WTC11 (cell line): ENCODE data around the gene SLC39A3. TPM values are rescaled to one million over a fixed set of nuclear protein-coding genes. Genes with fewer than 3 reads are reported as not detected.
A peak's percentile ranks its signal among the peaks of the same experiment; 100 is the strongest.

Source experiments
- CREB1 ChIP-seq: sonication (generic); formaldehyde crosslinking; IDR thresholded peaks from 2 replicates; pipeline ENCODE4 v1.8.0; 2023; ENCODE audit warnings: mild to moderate bottlenecking, missing genetic modification reagents
- ERG ChIP-seq: fragments of 250-450 bp; sonication (Bioruptor Pico); IDR thresholded peaks from 2 replicates; pipeline ENCODE4 v1.8.0; 2021; ENCODE audit warnings: mild to moderate bottlenecking
- FOXJ3 ChIP-seq: sonication (generic); formaldehyde crosslinking; IDR thresholded peaks from 2 replicates; pipeline ENCODE4 v1.9.0; 2021; ENCODE audit warnings: missing genetic modification reagents, mild to moderate bottlenecking, borderline replicate concordance
- NR1H2 ChIP-seq: sonication (generic); formaldehyde crosslinking; IDR thresholded peaks from 2 replicates; pipeline ENCODE4 v1.9.0; 2021; ENCODE audit warnings: mild to moderate bottlenecking, moderate library complexity, missing genetic modification reagents
- RELA ChIP-seq: sonication (generic); formaldehyde crosslinking; IDR thresholded peaks from 2 replicates; pipeline ENCODE4 v1.8.1; 2022; ENCODE audit warnings: missing genetic modification reagents, mild to moderate bottlenecking, borderline replicate concordance
- SMAD4 ChIP-seq: sonication (generic); formaldehyde crosslinking; IDR thresholded peaks from 2 replicates; pipeline ENCODE4 v1.8.0; 2022; ENCODE audit warnings: mild to moderate bottlenecking, missing genetic modification reagents
- STAT6 ChIP-seq: sonication (generic); formaldehyde crosslinking; conservative IDR thresholded peaks from 2 replicates; pipeline ENCODE4 v1.8.1; 2023; ENCODE audit warnings: mild to moderate bottlenecking, low read depth, missing genetic modification reagents, moderate library complexity
- USF1 ChIP-seq: sonication (generic); formaldehyde crosslinking; IDR thresholded peaks from 2 replicates; pipeline ENCODE4 v1.8.0; 2022; ENCODE audit warnings: mild to moderate bottlenecking, missing genetic modification reagents
- ZBTB21 ChIP-seq: sonication (generic); formaldehyde crosslinking; IDR thresholded peaks from 2 replicates; pipeline ENCODE4 v1.8.1; 2023; ENCODE audit warnings: mild to moderate bottlenecking, missing genetic modification reagents, borderline replicate concordance
- ZNF121 ChIP-seq: sonication (generic); formaldehyde crosslinking; IDR thresholded peaks from 2 replicates; pipeline ENCODE4 v1.8.0; 2023; ENCODE audit warnings: missing genetic modification reagents
- ZNF263 ChIP-seq: sonication (generic); formaldehyde crosslinking; IDR thresholded peaks from 2 replicates; pipeline ENCODE4 v1.8.1; 2022; ENCODE audit warnings: low read depth, mild to moderate bottlenecking, moderate library complexity, missing genetic modification reagents
- ZNF281 ChIP-seq: sonication (generic); formaldehyde crosslinking; IDR thresholded peaks from 2 replicates; pipeline ENCODE4 v1.8.0; 2023; ENCODE audit warnings: mild to moderate bottlenecking, missing genetic modification reagents
- ZNF416 ChIP-seq: fragments of 250-450 bp; sonication (Bioruptor Pico); IDR thresholded peaks from 2 replicates; pipeline ENCODE4 v1.9.0; 2021; ENCODE audit warnings: mild to moderate bottlenecking, inconsistent platforms
- ZNF423 ChIP-seq: fragments of 250-450 bp; sonication (Bioruptor Pico); IDR thresholded peaks from 2 replicates; pipeline ENCODE4 v2.1.2; 2022; ENCODE audit warnings: mild to moderate bottlenecking, moderate library complexity
- ZNF671 ChIP-seq: fragments of 250-450 bp; sonication (Bioruptor Pico); IDR thresholded peaks from 2 replicates; pipeline ENCODE4 v1.8.0; 2021; ENCODE audit warnings: mild to moderate bottlenecking
- total RNA-seq: library from RNA; stranded (reverse); gene quantifications from 3 replicates; pipeline ENCODE4 v1.2.3, GENCODE V29; 2021
- TF ChIP-seq, protein P1 (sequence below): sonication (generic); formaldehyde crosslinking; IDR thresholded peaks from 2 replicates; pipeline ENCODE4 v1.8.1; 2023; ENCODE audit warnings: mild to moderate bottlenecking, missing genetic modification reagents, moderate library complexity
- TF ChIP-seq, protein P2 (sequence below): sonication (generic); formaldehyde crosslinking; IDR thresholded peaks from 2 replicates; pipeline ENCODE4 v1.8.0; 2022; ENCODE audit warnings: mild to moderate bottlenecking, missing genetic modification reagents
- TF ChIP-seq, protein P3 (sequence below): fragments of 250-450 bp; sonication (Bioruptor Pico); IDR thresholded peaks from 2 replicates; pipeline ENCODE4 v1.9.0; 2021; ENCODE audit warnings: mild to moderate bottlenecking
- TF ChIP-seq, protein P4 (sequence below): fragments of 250-450 bp; sonication (Bioruptor Pico); conservative IDR thresholded peaks from 2 replicates; pipeline ENCODE4 v1.9.0; 2021; ENCODE audit warnings: mild to moderate bottlenecking
- TF ChIP-seq, protein P5 (sequence below): fragments of 250-450 bp; sonication (Bioruptor Pico); IDR thresholded peaks from 2 replicates; pipeline ENCODE4 v1.9.0; 2021; ENCODE audit warnings: mild to moderate bottlenecking
- TF ChIP-seq, protein P6 (sequence below): sonication (generic); formaldehyde crosslinking; IDR thresholded peaks from 2 replicates; pipeline ENCODE4 v1.8.1; 2023; ENCODE audit warnings: mild to moderate bottlenecking, missing genetic modification reagents

SLC39A3 gene
- total RNA-seq, 1 experiment from 2014 or later = 38.0 TPM

DNA sequence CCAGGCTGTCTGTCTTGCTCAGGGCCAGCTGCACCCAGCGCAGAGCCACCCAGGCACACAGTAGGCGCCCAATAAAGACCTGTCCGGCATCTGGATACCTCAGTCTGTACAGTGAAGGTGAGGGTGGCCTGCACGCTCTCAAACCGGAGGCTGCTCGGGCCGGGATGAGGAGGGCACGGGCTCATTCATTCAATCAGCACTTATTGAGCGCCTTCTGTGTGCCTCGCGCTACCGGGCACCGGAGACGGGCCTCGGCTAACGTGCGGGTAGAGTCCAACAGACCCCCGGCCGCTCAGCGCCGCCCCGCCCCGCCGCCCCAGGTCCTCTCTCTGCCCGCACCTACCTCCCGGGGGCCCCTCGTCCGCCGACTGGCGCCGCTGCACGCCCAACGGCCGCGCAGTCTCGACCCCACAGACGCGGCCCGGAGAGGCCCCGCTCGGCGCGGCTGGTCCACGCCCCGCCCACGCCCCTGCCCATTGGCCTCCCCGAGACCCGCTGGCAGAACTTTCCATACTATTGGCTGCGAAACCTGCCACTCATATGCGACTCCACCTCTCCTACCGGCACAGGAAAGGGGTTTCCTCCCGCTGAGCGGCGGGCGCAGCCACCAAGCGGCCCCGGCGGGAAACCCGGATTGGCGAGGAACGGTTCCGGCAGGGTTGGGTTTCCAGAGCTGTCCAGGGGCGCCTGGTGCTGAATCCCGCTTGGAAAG, at the start of gene SLC39A3 (continued):
- TF ChIP-seq ZNF281 (CRISPR knock-in tag) = peak; percentile 96
- TF ChIP-seq USF1 (CRISPR knock-in tag) = peak; percentile 84
- TF ChIP-seq, protein P1, sequence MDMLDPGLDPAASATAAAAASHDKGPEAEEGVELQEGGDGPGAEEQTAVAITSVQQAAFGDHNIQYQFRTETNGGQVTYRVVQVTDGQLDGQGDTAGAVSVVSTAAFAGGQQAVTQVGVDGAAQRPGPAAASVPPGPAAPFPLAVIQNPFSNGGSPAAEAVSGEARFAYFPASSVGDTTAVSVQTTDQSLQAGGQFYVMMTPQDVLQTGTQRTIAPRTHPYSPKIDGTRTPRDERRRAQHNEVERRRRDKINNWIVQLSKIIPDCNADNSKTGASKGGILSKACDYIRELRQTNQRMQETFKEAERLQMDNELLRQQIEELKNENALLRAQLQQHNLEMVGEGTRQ (CRISPR knock-in tag) = peak; percentile 63; the same call in 1 of the 2 replicates
- TF ChIP-seq ZNF423 (CRISPR knock-in tag) = peak; percentile 48; the same call in 1 of the 2 replicates
- TF ChIP-seq, protein P2, sequence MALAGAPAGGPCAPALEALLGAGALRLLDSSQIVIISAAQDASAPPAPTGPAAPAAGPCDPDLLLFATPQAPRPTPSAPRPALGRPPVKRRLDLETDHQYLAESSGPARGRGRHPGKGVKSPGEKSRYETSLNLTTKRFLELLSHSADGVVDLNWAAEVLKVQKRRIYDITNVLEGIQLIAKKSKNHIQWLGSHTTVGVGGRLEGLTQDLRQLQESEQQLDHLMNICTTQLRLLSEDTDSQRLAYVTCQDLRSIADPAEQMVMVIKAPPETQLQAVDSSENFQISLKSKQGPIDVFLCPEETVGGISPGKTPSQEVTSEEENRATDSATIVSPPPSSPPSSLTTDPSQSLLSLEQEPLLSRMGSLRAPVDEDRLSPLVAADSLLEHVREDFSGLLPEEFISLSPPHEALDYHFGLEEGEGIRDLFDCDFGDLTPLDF = peak; percentile 94
- TF ChIP-seq, protein P3, sequence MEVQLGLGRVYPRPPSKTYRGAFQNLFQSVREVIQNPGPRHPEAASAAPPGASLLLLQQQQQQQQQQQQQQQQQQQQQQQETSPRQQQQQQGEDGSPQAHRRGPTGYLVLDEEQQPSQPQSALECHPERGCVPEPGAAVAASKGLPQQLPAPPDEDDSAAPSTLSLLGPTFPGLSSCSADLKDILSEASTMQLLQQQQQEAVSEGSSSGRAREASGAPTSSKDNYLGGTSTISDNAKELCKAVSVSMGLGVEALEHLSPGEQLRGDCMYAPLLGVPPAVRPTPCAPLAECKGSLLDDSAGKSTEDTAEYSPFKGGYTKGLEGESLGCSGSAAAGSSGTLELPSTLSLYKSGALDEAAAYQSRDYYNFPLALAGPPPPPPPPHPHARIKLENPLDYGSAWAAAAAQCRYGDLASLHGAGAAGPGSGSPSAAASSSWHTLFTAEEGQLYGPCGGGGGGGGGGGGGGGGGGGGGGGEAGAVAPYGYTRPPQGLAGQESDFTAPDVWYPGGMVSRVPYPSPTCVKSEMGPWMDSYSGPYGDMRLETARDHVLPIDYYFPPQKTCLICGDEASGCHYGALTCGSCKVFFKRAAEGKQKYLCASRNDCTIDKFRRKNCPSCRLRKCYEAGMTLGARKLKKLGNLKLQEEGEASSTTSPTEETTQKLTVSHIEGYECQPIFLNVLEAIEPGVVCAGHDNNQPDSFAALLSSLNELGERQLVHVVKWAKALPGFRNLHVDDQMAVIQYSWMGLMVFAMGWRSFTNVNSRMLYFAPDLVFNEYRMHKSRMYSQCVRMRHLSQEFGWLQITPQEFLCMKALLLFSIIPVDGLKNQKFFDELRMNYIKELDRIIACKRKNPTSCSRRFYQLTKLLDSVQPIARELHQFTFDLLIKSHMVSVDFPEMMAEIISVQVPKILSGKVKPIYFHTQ (CRISPR knock-in tag) = no peak
- 0 out of 2 replicates have a peak, but pooled peaks have one; percentile 11 for TF ChIP-seq ZNF121 (CRISPR knock-in tag)
- TF ChIP-seq, protein P4, sequence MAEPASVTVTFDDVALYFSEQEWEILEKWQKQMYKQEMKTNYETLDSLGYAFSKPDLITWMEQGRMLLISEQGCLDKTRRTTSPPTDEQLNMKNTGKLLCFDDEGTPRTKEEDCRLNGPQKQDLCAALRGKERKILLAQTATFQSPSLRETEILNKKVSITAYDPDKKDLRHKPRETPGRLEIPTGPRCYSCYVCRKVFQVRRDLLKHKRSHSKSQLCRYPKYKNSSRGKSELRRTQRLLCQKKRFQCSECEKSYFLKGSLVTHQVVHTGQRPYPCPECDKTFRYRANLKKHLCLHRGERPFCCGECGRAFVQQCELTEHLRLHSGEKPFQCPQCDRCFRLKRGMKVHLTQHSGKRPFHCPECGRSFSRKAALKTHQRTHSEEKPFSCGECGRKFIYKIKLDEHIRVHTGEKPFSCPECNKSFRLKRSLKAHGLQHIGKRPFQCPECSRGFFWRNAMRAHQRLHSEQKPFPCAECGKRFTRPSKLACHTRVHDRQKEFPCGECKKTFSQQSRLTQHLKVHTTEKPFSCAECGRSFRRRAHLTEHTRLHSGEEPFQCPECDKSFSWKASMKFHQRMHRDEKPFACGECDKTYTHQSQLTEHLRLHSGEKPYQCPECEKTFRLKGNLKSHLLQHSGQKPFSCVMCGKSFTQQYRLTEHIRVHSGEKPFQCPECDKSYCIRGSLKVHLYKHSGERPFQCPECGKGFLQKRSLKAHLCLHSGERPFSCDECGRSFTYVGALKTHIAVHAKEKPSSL (CRISPR knock-in tag) = no peak
- TF ChIP-seq FOXJ3 (CRISPR knock-in tag) = no peak
- TF ChIP-seq STAT6 (CRISPR knock-in tag) = peak; percentile 97
- TF ChIP-seq ZNF263 (CRISPR knock-in tag) = 0 out of 2 replicates have a peak, but pooled peaks have one; percentile 60
- peak; percentile 95 for TF ChIP-seq RELA
- peak; percentile 96 for TF ChIP-seq CREB1 (CRISPR knock-in tag)
- TF ChIP-seq SMAD4 = peak; percentile 93
- TF ChIP-seq NR1H2 (CRISPR knock-in tag) = 0 out of 2 replicates have a peak, but pooled peaks have one; percentile 62
- TF ChIP-seq, protein P5, sequence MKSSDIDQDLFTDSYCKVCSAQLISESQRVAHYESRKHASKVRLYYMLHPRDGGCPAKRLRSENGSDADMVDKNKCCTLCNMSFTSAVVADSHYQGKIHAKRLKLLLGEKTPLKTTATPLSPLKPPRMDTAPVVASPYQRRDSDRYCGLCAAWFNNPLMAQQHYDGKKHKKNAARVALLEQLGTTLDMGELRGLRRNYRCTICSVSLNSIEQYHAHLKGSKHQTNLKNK (CRISPR knock-in tag) = no peak
- TF ChIP-seq, protein P6, sequence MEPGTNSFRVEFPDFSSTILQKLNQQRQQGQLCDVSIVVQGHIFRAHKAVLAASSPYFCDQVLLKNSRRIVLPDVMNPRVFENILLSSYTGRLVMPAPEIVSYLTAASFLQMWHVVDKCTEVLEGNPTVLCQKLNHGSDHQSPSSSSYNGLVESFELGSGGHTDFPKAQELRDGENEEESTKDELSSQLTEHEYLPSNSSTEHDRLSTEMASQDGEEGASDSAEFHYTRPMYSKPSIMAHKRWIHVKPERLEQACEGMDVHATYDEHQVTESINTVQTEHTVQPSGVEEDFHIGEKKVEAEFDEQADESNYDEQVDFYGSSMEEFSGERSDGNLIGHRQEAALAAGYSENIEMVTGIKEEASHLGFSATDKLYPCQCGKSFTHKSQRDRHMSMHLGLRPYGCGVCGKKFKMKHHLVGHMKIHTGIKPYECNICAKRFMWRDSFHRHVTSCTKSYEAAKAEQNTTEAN (CRISPR knock-in tag) = peak; percentile 97
- no peak for TF ChIP-seq ZNF671
- peak; percentile 85; the same call in 1 of the 2 replicates for TF ChIP-seq ERG
- peak; percentile 97 for TF ChIP-seq ZBTB21 (CRISPR knock-in tag)
- TF ChIP-seq ZNF416 = no peak
